Stomach (tissue), 9 donors: ENCODE results near the gene PYY. TPM values are rescaled to one million over a fixed set of nuclear protein-coding genes. Genes with fewer than 3 reads are reported as not detected.
"Not testable (repeated sequence)": the region's sequence is repeated elsewhere in the genome, so short reads cannot be mapped to it uniquely, and the experiment has no call there.

Experiments used
- DNase-seq, 2 donors: peaks; one replicate each; pipeline versions ENCODE4 v3.0.0 to v3.0.0-alpha.2; 2013 to 2019
- H3K27ac ChIP-seq, 5 donors: fragments of 200-600 bp in 4 of 5; sonication (generic) in 4 of 5; one replicate each; pipeline ENCODE4 v1.5.1; 2013 to 2019; ENCODE audit warnings: mild to moderate bottlenecking in 1 of 5, moderate library complexity in 1 of 5
- H3K27me3 ChIP-seq, 3 donors: fragments of 200-600 bp; sonication (generic); one replicate each; pipeline ENCODE4 v1.5.1; 2017 to 2019; ENCODE audit warnings: mixed run types in 1 of 3
- H3K36me3 ChIP-seq, 4 donors: fragments of 200-600 bp; sonication (generic); 1 replicate in 3 of 4; 2 replicates in 1 of 4; pipeline ENCODE4 v1.5.1; 2016 to 2019
- H3K4me1 ChIP-seq, 4 donors: fragments of 200-600 bp; sonication (generic); one replicate each; pipeline ENCODE4 v1.5.1; 2016 to 2019
- H3K4me3 ChIP-seq, 4 donors: fragments of 200-600 bp; sonication (generic) in 3 of 4; one replicate each; pipeline ENCODE4 v1.5.1; 2016 to 2019; ENCODE audit warnings: mild to moderate bottlenecking in 1 of 4
- H3K9me3 ChIP-seq, 4 donors: fragments of 200-600 bp; sonication (generic); one replicate each; pipeline ENCODE4 v1.5.1; 2016 to 2019
- CTCF ChIP-seq, 7 experiments: fragments of 450-650 bp in 4 of 7; fragments of 200-600 bp in 3 of 7; sonication (generic) in 3 of 7; IDR thresholded peaks; one replicate each; pipeline ENCODE4 v1.5.1; 2016 to 2019; ENCODE audit warnings: antibody characterized with exemption in 7 of 7, control low read depth in 2 of 7, mild to moderate bottlenecking in 1 of 7
- EP300 ChIP-seq: sonication (generic); formaldehyde crosslinking; IDR thresholded peaks from one replicate; pipeline ENCODE4 v1.6.1; 2017; ENCODE audit warnings: antibody characterized with exemption
- POLR2A ChIP-seq, 4 donors: fragments of 450-650 bp; IDR thresholded peaks; one replicate each; pipeline ENCODE4 v1.6.1; 2016; ENCODE audit warnings: antibody characterized with exemption in 4 of 4, control low read depth in 2 of 4, mild to moderate bottlenecking in 1 of 4, moderate library complexity in 1 of 4
- POLR2AphosphoS5 ChIP-seq, 3 donors: sonication (generic); formaldehyde crosslinking; IDR thresholded peaks; one replicate each; pipeline ENCODE4 v1.6.1; 2016; ENCODE audit warnings: antibody characterized with exemption in 3 of 3
- WGBS, 5 donors: extraction: QIAGEN DNeasy Blood & Tissue Kit in 3 of 5; methylation state at CpG; one replicate each; pipeline versions ENCODE4 v1.1.5 to v1.1.7; 2013 to 2018; 5-methylcytosine and 5-hydroxymethylcytosine counted together
- intact Hi-C: fragments of 100-400 bp; cut with DNase I; formaldehyde crosslinking; loops from one replicate; pipeline ENCODE4 v1.15.1; 2023; ENCODE audit warnings: low total_unique reads
- polyA plus RNA-seq, 3 donors: library from polyadenylated mRNA; stranded (reverse); fragments of 200-250 nt; gene quantifications; one replicate each; pipeline ENCODE4 v1.2.3, GENCODE V29; 2013
- total RNA-seq, 5 donors: library from RNA; depleted of rRNA; stranded (reverse); fragments of >200 nt; gene quantifications; one replicate each; pipeline versions ENCODE4 v1.1.0 to v1.2.3, GENCODE V29; 2014 to 2016
- donor health status: healthy with polysubstance abuse.
- donor health status: Bipolar disorder and iron deficiency.
- donor health status: healthy.

Gene PYY
- total and polyA plus RNA-seq, 8 donors, result 0.35 to 71.3 TPM; not detected in 6

- Histone ChIP-seq H3K4me1 (peaks cover 8 to 12% (median 11%) of the 10 kb centered on the region in 4 donors), H3K27me3 (peaks cover 0 to 43% (median 23%) of the 10 kb centered on the region in 3 donors), H3K27ac (no peak overlapping the region), H3K36me3 (no peaks in the 10 kb centered on the region), H3K9me3 (no peaks in the 10 kb centered on the region), H3K4me3 (no peak overlapping the region)
- DNase-seq, result peak in 1 of 2 donors; percentile 72
- 59 to 72% (median 64%) methylated on average over 6 to 7 of the region's 7 CpGs for WGBS, 5 donors
- intact Hi-C loops, result loop anchor here (5.0 kb wide), 1 partner anchor 52 kb away; no protein-coding TSS in a partner anchor
- peak in 2 of 7 experiments; percentile 10 to 12 for TF ChIP-seq CTCF (IDR thresholded peaks at IDR 0.05)
- no peak for TF ChIP-seq POLR2A (IDR thresholded peaks at IDR 0.05)
These were observed 13.1 kb downstream of the PYY start for GRCh38 chr17:43940630-43941029.

- Histone ChIP-seq H3K27me3 (peaks cover 0 to 49% (median 24%) of the 10 kb centered on the region in 3 donors), H3K36me3 (no peaks in the 10 kb centered on the region), H3K4me1 (peaks cover 8 to 12% (median 11%) of the 10 kb centered on the region in 4 donors), H3K27ac (no peak overlapping the region), H3K9me3 (no peaks in the 10 kb centered on the region), H3K4me3 (no peak overlapping the region)
- no peak for DNase-seq
- intact Hi-C loops, result loop anchor here (5.0 kb wide), 1 partner anchor 52 kb away; no protein-coding TSS in a partner anchor
- TF ChIP-seq EP300 (no peak), POLR2A (IDR thresholded peaks at IDR 0.05) (no peak), POLR2AphosphoS5 (IDR thresholded peaks at IDR 0.05) (no peak), CTCF (IDR thresholded peaks at IDR 0.05) (no peak)
- WGBS, 5 donors, result 95 to 99% (median 97%) methylated on average over 5 of the region's 5 CpGs
These were observed 13.9 kb downstream of the PYY start for GRCh38 chr17:43939886-43940285.

GRCh38 chr17:43939452-43939851 lies 14.3 kb downstream of the PYY start:
- H3K36me3 ChIP-seq, intact Hi-C loops, DNase-seq, H3K27ac ChIP-seq, H3K4me3 ChIP-seq, H3K9me3 ChIP-seq: not testable (repeated sequence)
- Histone ChIP-seq H3K4me1 (peaks cover 8 to 12% (median 11%) of the 10 kb centered on the region in 4 donors), H3K27me3 (peaks cover 0 to 49% (median 24%) of the 10 kb centered on the region in 3 donors)
- 88 to 98% (median 96%) methylated on average over 3 of the region's 3 CpGs for WGBS, 5 donors

- intact Hi-C loops, result no loop called here
- DNase-seq, result no peak
- WGBS, 5 donors, result 76 to 82% (median 78%) methylated on average over 5 to 6 of the region's 6 CpGs
- Histone ChIP-seq H3K9me3 (no peaks in the 10 kb centered on the region), H3K4me3 (no peak overlapping the region), H3K36me3 (no peaks in the 10 kb centered on the region), H3K4me1 (peaks cover 8 to 12% (median 11%) of the 10 kb centered on the region in 4 donors), H3K27ac (no peak overlapping the region), H3K27me3 (peaks cover 0 to 50% (median 24%) of the 10 kb centered on the region in 3 donors)
- no peak for TF ChIP-seq CTCF (IDR thresholded peaks at IDR 0.05)
- TF ChIP-seq EP300, result no peak
- no peak for TF ChIP-seq POLR2AphosphoS5 (IDR thresholded peaks at IDR 0.05)
These were observed 14.9 kb downstream of the PYY start for GRCh38 chr17:43938838-43939182.

- no peak for DNase-seq
- peaks cover 8 to 12% (median 11%) of the 10 kb centered on the region in 4 donors for H3K4me1 ChIP-seq
- no peaks in the 10 kb centered on the region for H3K36me3 ChIP-seq
- TF ChIP-seq EP300 (no peak), CTCF (IDR thresholded peaks at IDR 0.05) (no peak), POLR2AphosphoS5 (IDR thresholded peaks at IDR 0.05) (no peak), POLR2A (IDR thresholded peaks at IDR 0.05) (no peak)
- intact Hi-C loops, result no loop called here
- H3K9me3 ChIP-seq, result no peaks in the 10 kb centered on the region
- H3K4me3 ChIP-seq, result no peak overlapping the region
- peaks cover 0 to 68% (median 24%) of the 10 kb centered on the region in 3 donors for H3K27me3 ChIP-seq
- H3K27ac ChIP-seq, result no peak overlapping the region
- WGBS, 5 donors, result 78 to 98% (median 95%) methylated on average over 3 of the region's 3 CpGs
These were observed 17.3 kb downstream of the PYY start for GRCh38 chr17:43936434-43936833.
